RWPE2 (cell line): ENCODE data around the gene RPL35.

Experiments
- ATAC-seq: fragments of 200-7000 bp; cut with Tn5 transposase; 3 replicates; pipeline ENCODE4 v1.9.1; 2021; ENCODE audit warnings: low read depth
- DNase-seq: peaks from one replicate; pipeline ENCODE4 v3.0.0-alpha.2; 2020; ENCODE audit warnings: low spot score
- H3K27ac ChIP-seq: fragments of 450-650 bp; 2 replicates; pipeline ENCODE4 v1.5.1; 2017; ENCODE audit warnings: mild to moderate bottlenecking; ENCODE audit not compliant: poor library complexity, severe bottlenecking
- H3K27me3 ChIP-seq: fragments of 250-450 bp; sonication (Bioruptor Pico); 2 replicates; pipeline ENCODE4 v1.5.1; 2021; ENCODE audit warnings: mild to moderate bottlenecking, moderate library complexity; ENCODE audit not compliant: insufficient read depth, poor library complexity, severe bottlenecking
- H3K36me3 ChIP-seq: fragments of 250-450 bp; sonication (Bioruptor Pico); 2 replicates; pipeline ENCODE4 v1.5.1; 2020; ENCODE audit warnings: low read depth, mild to moderate bottlenecking, moderate library complexity
- H3K4me1 ChIP-seq: fragments of 250-450 bp; sonication (Bioruptor Pico); 2 replicates; pipeline ENCODE4 v1.5.1; 2021; ENCODE audit warnings: mild to moderate bottlenecking, moderate library complexity; ENCODE audit not compliant: insufficient read depth, poor library complexity, severe bottlenecking
- H3K4me3 ChIP-seq: fragments of 250-450 bp; sonication (Bioruptor Pico); 2 replicates; pipeline ENCODE4 v1.5.1; 2021; ENCODE audit warnings: mild to moderate bottlenecking, moderate library complexity; ENCODE audit not compliant: severe bottlenecking
- H3K9me3 ChIP-seq: fragments of 250-450 bp; sonication (Bioruptor Pico); 2 replicates; pipeline ENCODE4 v1.5.1; 2021; ENCODE audit warnings: mild to moderate bottlenecking, moderate library complexity; ENCODE audit not compliant: severe bottlenecking
- CTCF ChIP-seq: fragments of 450-650 bp; IDR thresholded peaks from one replicate; pipeline ENCODE4 v1.5.1; 2017; ENCODE audit warnings: mild to moderate bottlenecking, moderate library complexity; ENCODE audit not compliant: poor library complexity, severe bottlenecking

The RPL35 gene

GRCh38 chr9:124889006-124889405, 27.2 kb upstream of the RPL35 start:
- Histone ChIP-seq H3K9me3 (no peaks in the 10 kb centered on the region), H3K4me3 (no peak overlapping the region), H3K4me1 (no peaks in the 10 kb centered on the region), H3K27ac (no peak overlapping the region), H3K27me3 (no peaks in the 10 kb centered on the region), H3K36me3 (peaks cover 34% of the 10 kb centered on the region)
- TF ChIP-seq CTCF, result no peak
- ATAC-seq (no peak), DNase-seq (no peak)

- Histone ChIP-seq H3K36me3 (peaks cover 24% of the 10 kb centered on the region), H3K27me3 (no peaks in the 10 kb centered on the region), H3K9me3 (no peaks in the 10 kb centered on the region), H3K4me1 (no peaks in the 10 kb centered on the region), H3K4me3 (no peak overlapping the region), H3K27ac (no peak overlapping the region)
- DNase-seq (no peak), ATAC-seq (no peak)
- TF ChIP-seq CTCF, result no peak
Observed at GRCh38 chr9:124887832-124888231, 26.1 kb upstream of the RPL35 start.

- Histone ChIP-seq H3K36me3 (peaks cover 17% of the 10 kb centered on the region), H3K27ac (no peak overlapping the region), H3K27me3 (no peaks in the 10 kb centered on the region), H3K4me1 (no peaks in the 10 kb centered on the region), H3K4me3 (no peak overlapping the region), H3K9me3 (no peaks in the 10 kb centered on the region)
- ATAC-seq (no peak), DNase-seq (no peak)
- TF ChIP-seq CTCF, result no peak
Observed at GRCh38 chr9:124886866-124887492, 25.2 kb upstream of the RPL35 start.

- Histone ChIP-seq H3K4me1 (no peaks in the 10 kb centered on the region), H3K36me3 (peaks cover 17% of the 10 kb centered on the region), H3K27ac (no peak overlapping the region), H3K4me3 (no peak overlapping the region), H3K27me3 (no peaks in the 10 kb centered on the region), H3K9me3 (no peaks in the 10 kb centered on the region)
- ATAC-seq (no peak), DNase-seq (no peak)
- no peak for TF ChIP-seq CTCF
Observed at GRCh38 chr9:124886461-124886860, 24.7 kb upstream of the RPL35 start.

- TF ChIP-seq CTCF, result no peak
- peaks cover 18% of the 10 kb centered on the region for H3K36me3 ChIP-seq
- DNase-seq (no peak), ATAC-seq (no peak)
- no peak overlapping the region for H3K27ac ChIP-seq
- no peaks in the 10 kb centered on the region for H3K27me3 ChIP-seq
- H3K4me1 ChIP-seq, result no peaks in the 10 kb centered on the region
- H3K9me3 ChIP-seq, result no peaks in the 10 kb centered on the region
- no peak overlapping the region for H3K4me3 ChIP-seq
Observed at GRCh38 chr9:124885551-124885950, 23.8 kb upstream of the RPL35 start.
